GM12872 (cell line): ENCODE data around the gene PRKCA.

Source experiments
- CTCF ChIP-seq: IDR thresholded peaks from 3 replicates; pipeline ENCODE4 v1.5.1; 2011; ENCODE audit warnings: low read depth, mild to moderate bottlenecking, low read length, moderate library complexity; ENCODE audit not compliant: insufficient read depth

PRKCA gene

GRCh38 chr17:66335797-66336196, 33.4 kb downstream of the PRKCA start:
- no peak for TF ChIP-seq CTCF

GRCh38 chr17:66337268-66337667, 34.9 kb downstream of the PRKCA start:
- TF ChIP-seq CTCF = no peak

GRCh38 chr17:66337866-66338485, 35.6 kb downstream of the PRKCA start:
- no peak for TF ChIP-seq CTCF

- TF ChIP-seq CTCF = no peak
Measured at GRCh38 chr17:66338937-66339336, 36.5 kb downstream of the PRKCA start.

- TF ChIP-seq CTCF = no peak
Measured at GRCh38 chr17:66339561-66339960, 37.1 kb downstream of the PRKCA start.

GRCh38 chr17:66340720-66341119, 38.3 kb downstream of the PRKCA start:
- TF ChIP-seq CTCF = no peak

GRCh38 chr17:66341462-66341861, 39.0 kb downstream of the PRKCA start:
- TF ChIP-seq CTCF = no peak
